Choroid plexus epithelial cell (primary cell): Measurements from ENCODE around the gene CCND2.

Source experiments
- DNase-seq: peaks from one replicate; pipeline ENCODE4 v3.0.0-alpha.2; 2010; ENCODE audit warnings: low read depth
- H3K4me3 ChIP-seq: 2 replicates; pipeline ENCODE4 v1.5.1; 2011; ENCODE audit warnings: low read depth, mild to moderate bottlenecking, control low read depth, low read length, moderate library complexity
- TF ChIP-seq, protein P1 (sequence below): conservative IDR thresholded peaks from 2 replicates; pipeline ENCODE4 v1.5.1; 2011; ENCODE audit warnings: low read depth, mild to moderate bottlenecking, control low read depth, inconsistent platforms, low read length, moderate library complexity

CCND2 gene

DNA sequence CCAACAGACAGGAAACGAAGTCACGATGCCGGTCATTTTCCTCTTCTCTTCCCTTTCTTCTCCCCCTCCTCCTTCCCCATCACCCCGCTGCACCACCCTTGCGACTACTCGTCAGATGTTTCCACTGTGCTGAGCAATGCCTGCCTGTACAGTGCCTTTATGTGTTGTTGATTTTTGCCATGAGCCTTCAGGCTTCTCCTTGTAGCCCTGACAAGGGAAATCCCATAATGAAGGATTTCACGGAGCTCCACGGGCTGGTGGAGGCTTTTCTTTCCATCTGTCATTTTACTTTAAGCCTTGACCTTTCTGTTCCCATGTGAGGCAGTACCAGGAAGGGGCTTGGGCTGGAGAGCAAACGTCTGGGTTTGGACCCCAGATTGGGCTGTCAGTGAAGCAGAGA lies 28.7 kb upstream of the CCND2 start:
- TF ChIP-seq, protein P1, sequence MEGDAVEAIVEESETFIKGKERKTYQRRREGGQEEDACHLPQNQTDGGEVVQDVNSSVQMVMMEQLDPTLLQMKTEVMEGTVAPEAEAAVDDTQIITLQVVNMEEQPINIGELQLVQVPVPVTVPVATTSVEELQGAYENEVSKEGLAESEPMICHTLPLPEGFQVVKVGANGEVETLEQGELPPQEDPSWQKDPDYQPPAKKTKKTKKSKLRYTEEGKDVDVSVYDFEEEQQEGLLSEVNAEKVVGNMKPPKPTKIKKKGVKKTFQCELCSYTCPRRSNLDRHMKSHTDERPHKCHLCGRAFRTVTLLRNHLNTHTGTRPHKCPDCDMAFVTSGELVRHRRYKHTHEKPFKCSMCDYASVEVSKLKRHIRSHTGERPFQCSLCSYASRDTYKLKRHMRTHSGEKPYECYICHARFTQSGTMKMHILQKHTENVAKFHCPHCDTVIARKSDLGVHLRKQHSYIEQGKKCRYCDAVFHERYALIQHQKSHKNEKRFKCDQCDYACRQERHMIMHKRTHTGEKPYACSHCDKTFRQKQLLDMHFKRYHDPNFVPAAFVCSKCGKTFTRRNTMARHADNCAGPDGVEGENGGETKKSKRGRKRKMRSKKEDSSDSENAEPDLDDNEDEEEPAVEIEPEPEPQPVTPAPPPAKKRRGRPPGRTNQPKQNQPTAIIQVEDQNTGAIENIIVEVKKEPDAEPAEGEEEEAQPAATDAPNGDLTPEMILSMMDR, result no peak
- DNase-seq, result no peak
- H3K4me3 ChIP-seq, result no peak overlapping the region

DNA sequence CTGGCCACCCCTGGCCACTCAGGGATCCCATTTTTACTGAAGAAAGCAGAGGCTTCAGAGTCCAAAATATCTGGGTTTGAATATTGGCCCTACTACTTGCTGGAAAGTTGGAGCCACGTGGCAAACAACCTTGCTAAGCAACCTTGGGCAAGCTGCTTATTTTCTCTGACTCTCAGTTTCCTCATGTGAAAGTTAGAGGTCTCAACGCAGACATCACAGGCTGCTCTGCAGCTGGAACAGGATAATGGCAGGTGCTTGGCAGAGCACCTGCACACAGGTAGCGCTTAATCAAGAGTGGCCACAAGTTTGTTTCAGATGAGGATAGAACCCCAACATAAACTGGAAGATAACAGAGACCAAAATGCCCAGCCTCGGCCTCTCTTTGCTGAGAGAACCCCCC lies 28.1 kb upstream of the CCND2 start:
- no peak for DNase-seq
- no peak overlapping the region for H3K4me3 ChIP-seq
- TF ChIP-seq, protein P1, result no peak

DNA sequence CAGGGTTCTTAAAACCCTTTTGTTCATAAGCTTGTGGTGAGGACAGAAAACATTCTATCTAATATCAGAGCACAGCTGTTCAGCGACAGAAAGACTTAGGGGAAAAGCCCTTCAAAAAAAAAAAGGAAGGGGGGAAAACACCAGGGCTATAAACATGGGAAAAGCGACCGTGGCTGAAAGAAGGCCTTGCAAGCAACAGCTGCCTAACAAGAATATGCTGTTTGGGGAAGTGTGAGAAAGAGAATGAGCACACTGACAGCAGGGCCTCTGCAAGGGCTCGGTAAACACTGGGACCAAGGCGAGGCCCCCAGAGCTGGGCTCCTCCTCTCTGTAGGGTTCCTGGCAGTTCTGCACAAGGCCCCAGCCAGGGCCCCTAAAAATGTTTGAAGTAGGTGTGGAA lies 27.4 kb upstream of the CCND2 start:
- H3K4me3 ChIP-seq, result no peak overlapping the region
- DNase-seq, result no peak
- TF ChIP-seq, protein P1, result no peak

DNA sequence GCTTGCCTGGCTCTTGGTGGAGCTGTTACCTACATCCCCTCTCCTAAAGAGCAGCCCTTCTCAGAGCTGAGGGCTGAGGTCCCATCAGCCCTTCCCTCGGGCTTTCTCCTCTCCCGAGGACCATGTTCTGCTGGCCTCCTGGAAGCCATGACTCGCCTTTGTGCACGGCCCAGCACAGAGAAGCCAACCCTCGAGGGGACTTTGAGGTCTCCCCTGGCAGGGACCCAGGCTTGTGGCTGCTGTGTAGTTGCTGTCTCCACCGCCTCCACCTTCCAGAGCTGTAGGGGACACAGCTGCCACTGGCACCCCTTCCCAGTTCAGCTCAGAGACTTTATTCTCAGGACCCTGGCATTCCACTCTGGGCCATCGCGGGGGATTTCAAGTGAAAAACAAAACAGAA lies 22.9 kb upstream of the CCND2 start:
- no peak overlapping the region for H3K4me3 ChIP-seq
- no peak for DNase-seq
- TF ChIP-seq, protein P1, result no peak

DNA sequence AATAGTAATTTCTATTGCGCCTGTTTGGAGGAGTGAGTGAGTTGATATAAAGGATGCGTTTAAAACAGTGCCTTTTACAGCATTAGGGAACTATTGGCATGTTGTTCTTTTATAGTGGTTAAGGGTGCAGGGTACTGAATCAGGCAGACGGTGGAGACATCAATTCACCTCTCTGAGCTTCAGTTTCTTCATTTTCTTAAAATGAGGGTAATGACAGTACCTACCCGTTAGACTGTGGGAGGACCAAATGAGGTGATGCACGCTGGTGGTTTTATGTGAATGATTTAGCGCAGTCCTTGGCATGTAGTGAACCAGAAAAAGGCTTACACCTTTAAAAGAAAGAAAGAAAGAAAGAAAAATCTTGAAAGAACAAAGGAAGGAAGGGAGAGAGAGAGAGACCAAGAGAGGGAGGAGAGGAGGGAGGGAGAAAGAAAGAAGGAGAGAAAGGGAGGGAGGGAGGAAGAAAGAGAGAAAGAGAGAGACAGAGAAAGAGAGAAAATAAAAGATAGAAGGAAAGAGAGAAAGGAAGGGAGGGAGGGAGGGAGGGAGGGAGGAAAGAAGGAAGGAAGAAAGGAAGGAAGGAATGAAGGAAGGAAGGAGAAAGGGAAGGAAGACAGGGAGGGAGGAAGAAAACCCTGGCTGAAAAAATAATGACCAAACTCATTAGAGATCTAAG lies 22.2 kb upstream of the CCND2 start:
- no peak for DNase-seq
- no peak overlapping the region for H3K4me3 ChIP-seq
- TF ChIP-seq, protein P1, result no peak

DNA sequence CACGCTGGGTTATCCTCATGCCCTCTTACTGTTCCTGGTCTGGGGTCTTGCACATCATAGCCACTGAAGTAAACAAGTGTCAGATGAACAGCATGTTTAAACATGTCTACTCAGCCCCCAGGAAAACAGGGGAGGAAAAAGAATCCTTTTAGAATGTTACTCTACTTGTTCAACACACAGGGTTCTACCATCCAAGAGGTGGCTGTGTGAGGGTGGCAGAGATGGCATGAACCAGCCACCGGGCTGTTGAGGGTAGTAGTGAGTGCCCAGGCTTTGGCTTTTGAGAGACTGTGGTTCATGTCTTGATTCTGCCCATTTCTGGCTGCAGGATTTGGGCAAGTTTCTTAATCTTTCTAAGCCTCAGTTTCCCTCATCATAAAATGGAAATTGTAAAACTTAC lies 21.6 kb upstream of the CCND2 start:
- TF ChIP-seq, protein P1, result no peak
- H3K4me3 ChIP-seq, result no peak overlapping the region
- no peak for DNase-seq

DNA sequence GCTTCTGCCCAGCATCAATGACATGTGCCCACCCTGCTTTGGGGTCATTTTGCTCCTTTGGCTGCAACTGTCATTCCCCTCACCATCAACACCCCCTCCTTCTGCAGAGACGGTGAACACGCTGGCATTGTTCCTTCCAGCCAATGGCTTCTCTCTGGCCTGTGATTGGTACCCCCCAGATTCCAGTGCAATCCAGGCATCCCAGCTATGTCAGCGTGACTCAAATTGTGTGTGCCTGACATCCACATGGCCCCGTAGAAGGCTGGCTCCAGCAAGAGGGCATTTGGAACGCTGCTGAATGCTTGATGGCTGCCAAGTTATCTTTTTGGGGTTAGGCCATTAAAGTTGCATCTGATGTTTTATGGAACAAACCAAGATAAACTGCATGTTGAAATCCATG lies 21.0 kb upstream of the CCND2 start:
- no peak for DNase-seq
- H3K4me3 ChIP-seq, result no peak overlapping the region
- TF ChIP-seq, protein P1, result no peak
